DOHH2 (cell line): ENCODE measurements around the gene OSBP.

Experiments
- CTCF ChIP-seq: fragments of 200-600 bp; sonication (generic); IDR thresholded peaks from one replicate; pipeline ENCODE4 v1.5.1; 2014; ENCODE audit warnings: antibody characterized with exemption, mild to moderate bottlenecking, low read depth, low read length; ENCODE audit not compliant: poor library complexity, severe bottlenecking
- EZH2phosphoT487 ChIP-seq: fragments of 200-600 bp; sonication (generic); IDR thresholded peaks from 2 replicates; pipeline ENCODE4 v1.6.1; 2017; ENCODE audit warnings: borderline replicate concordance, mild to moderate bottlenecking, antibody characterized with exemption, low read length, moderate library complexity, mixed read lengths

- no peak for TF ChIP-seq CTCF
- no peak for TF ChIP-seq EZH2phosphoT487
Observed at GRCh38 chr11:59558270-59558643, 57.3 kb downstream of the OSBP start.
